Activated CD4-positive, alpha-beta T cell treated with anti-CD3 and anti-CD28 coated beads for 36 hours (primary cell): ENCODE data around the gene STYXL1. TPM values are rescaled to one million over a fixed set of nuclear protein-coding genes. Genes with fewer than 3 reads are reported as not detected.
"Not testable (repeated sequence)": the region's sequence is repeated elsewhere in the genome, so short reads cannot be mapped to it uniquely, and the experiment has no call there.

ENCODE experiments used
- ATAC-seq: fragments of 200-7000 bp; cut with Tn5 transposase; one replicate; pipeline ENCODE4 v1.10.0; 2021; ENCODE audit warnings: mild to moderate bottlenecking, moderate library complexity
- CTCF ChIA-PET: fragments of 350-600 bp; sonication (Branson Sonifier 250); formaldehyde crosslinking; loops from one replicate; lab custom pipeline; 2021; ENCODE audit warnings: antibody characterized with exemption; lab: Charles Lee
- POLR2A ChIA-PET: fragments of 350-600 bp; sonication (Branson Sonifier 250); formaldehyde crosslinking; loops from one replicate; lab custom pipeline; 2021; ENCODE audit warnings: antibody characterized with exemption, inconsistent platforms; lab: Charles Lee
- DNase-seq: peaks from one replicate; pipeline ENCODE4 v3.0.0-alpha.2; 2020
- H3K27ac Mint-ChIP-seq: one replicate; pipeline ENCODE4 v1.8.0; 2021; ENCODE audit warnings: mixed read lengths
- H3K27me3 Mint-ChIP-seq: one replicate; pipeline ENCODE4 v1.8.0; 2021; ENCODE audit warnings: mixed read lengths
- H3K36me3 Mint-ChIP-seq: one replicate; pipeline ENCODE4 v1.8.0; 2021; ENCODE audit warnings: low read depth, mixed read lengths
- H3K4me1 Mint-ChIP-seq: one replicate; pipeline ENCODE4 v1.8.0; 2021; ENCODE audit warnings: mixed read lengths
- H3K4me3 Mint-ChIP-seq: one replicate; pipeline ENCODE4 v1.8.0; 2021; ENCODE audit warnings: mild to moderate bottlenecking, moderate library complexity, mixed read lengths
- H3K9me3 Mint-ChIP-seq: one replicate; pipeline ENCODE4 v1.8.0; 2021; ENCODE audit warnings: low read depth, mixed read lengths
- intact Hi-C, 2 experiments: fragments of 100-400 bp; cut with DNase I in 1 of 2; cut with micrococcal nuclease in 1 of 2; formaldehyde crosslinking; loops; one replicate each; pipeline versions ENCODE4 v1.14.2 to v1.15.1; 2022 to 2024; cut with DNase I, micrococcal nuclease
- total RNA-seq, 2 experiments: library from RNA; stranded (reverse); gene quantifications; one replicate each; pipeline ENCODE4 v1.2.3, GENCODE V29; 2021

STYXL1 gene
- total RNA-seq, 2 experiments from 2014 or later: 47.5 to 50.5 TPM

- intact Hi-C loops: no loop called here
- peaks cover 32% of the 10 kb centered on the region for H3K36me3 Mint-ChIP-seq
These were observed 24.8 kb downstream of the STYXL1 start for GRCh38 chr7:76023002-76023401.

GRCh38 chr7:76022026-76022780, 25.6 kb downstream of the STYXL1 start:
- ChIA-PET CTCF (interaction anchor here (0.6 to 4.9 kb wide), 5 partner anchors 23 to 437 kb away, joined by 3 to 70 read pairs (median 3); no protein-coding TSS in a partner anchor), POLR2A (interaction anchor here (1.1 kb wide), 1 partner anchor 107 kb away, joined by 4 read pairs; no protein-coding TSS in a partner anchor)
- Mint-ChIP-seq H3K4me1 (peaks cover 8% of the 10 kb centered on the region), H3K4me3 (no peak overlapping the region), H3K27ac (no peak overlapping the region), H3K27me3 (no peaks in the 10 kb centered on the region), H3K9me3 (no peaks in the 10 kb centered on the region), H3K36me3 (peaks cover 36% of the 10 kb centered on the region)
- no peak for ATAC-seq
- no peak for DNase-seq
- intact Hi-C loops: no loop called here

More at GRCh38 chr7:76023002-76023401, 24.8 kb downstream of the STYXL1 start:
- no peaks in the 10 kb centered on the region for H3K27me3 Mint-ChIP-seq
- no peak overlapping the region for H3K27ac Mint-ChIP-seq
- ChIA-PET POLR2A (interaction anchor here (1.1 kb wide), 1 partner anchor 107 kb away, joined by 4 read pairs; no protein-coding TSS in a partner anchor), CTCF (interaction anchor here (0.6 kb wide), 1 partner anchor 24 kb away, joined by 3 read pairs; no protein-coding TSS in a partner anchor)
- H3K9me3 Mint-ChIP-seq: no peaks in the 10 kb centered on the region
- ATAC-seq (no peak), DNase-seq (no peak)
- no peak overlapping the region for H3K4me3 Mint-ChIP-seq
- peaks cover 8% of the 10 kb centered on the region for H3K4me1 Mint-ChIP-seq

GRCh38 chr7:76020031-76020714, 27.6 kb downstream of the STYXL1 start:
- intact Hi-C loops: loop anchor here (1.0 kb wide), 1 partner anchor 154 kb away; no protein-coding TSS in a partner anchor
- ATAC-seq (peak; percentile 82), DNase-seq (peak; percentile 84)
- no peaks in the 10 kb centered on the region for H3K9me3 Mint-ChIP-seq
- H3K27me3 Mint-ChIP-seq: no peaks in the 10 kb centered on the region
- ChIA-PET CTCF (interaction anchor here (0.6 to 4.9 kb wide), 28 partner anchors 9 to 485 kb away, joined by 3 to 70 read pairs (median 5); partner anchors contain the start of gene POR), POLR2A (no interaction called here)
- no peak overlapping the region for H3K4me3 Mint-ChIP-seq
- H3K27ac Mint-ChIP-seq: no peak overlapping the region
- peaks cover 8% of the 10 kb centered on the region for H3K4me1 Mint-ChIP-seq
- peaks cover 42% of the 10 kb centered on the region for H3K36me3 Mint-ChIP-seq

GRCh38 chr7:76018520-76018919, 29.3 kb downstream of the STYXL1 start:
- intact Hi-C loops, H3K9me3 Mint-ChIP-seq, H3K4me3 Mint-ChIP-seq, ATAC-seq, H3K27ac Mint-ChIP-seq, POLR2A ChIA-PET, DNase-seq, H3K27me3 Mint-ChIP-seq, H3K4me1 Mint-ChIP-seq: not testable (repeated sequence)
- peaks cover 44% of the 10 kb centered on the region for H3K36me3 Mint-ChIP-seq
- CTCF ChIA-PET: interaction anchor here (0.6 to 4.9 kb wide), 3 partner anchors 13 to 153 kb away, joined by 3 to 70 read pairs (median 4); no protein-coding TSS in a partner anchor

GRCh38 chr7:76016191-76016947, 31.4 kb downstream of the STYXL1 start:
- Mint-ChIP-seq H3K27ac (no peak overlapping the region), H3K9me3 (no peaks in the 10 kb centered on the region), H3K36me3 (peaks cover 47% of the 10 kb centered on the region), H3K4me1 (peaks cover 6% of the 10 kb centered on the region), H3K27me3 (no peaks in the 10 kb centered on the region), H3K4me3 (no peak overlapping the region)
- ATAC-seq (no peak), DNase-seq (no peak)
- POLR2A ChIA-PET: no interaction called here
- intact Hi-C loops: no loop called here
- CTCF ChIA-PET: no interaction called here

GRCh38 chr7:76011442-76011861, 36.3 kb downstream of the STYXL1 start:
- Mint-ChIP-seq H3K9me3 (no peaks in the 10 kb centered on the region), H3K27ac (no peak overlapping the region), H3K4me1 (peaks cover 34% of the 10 kb centered on the region), H3K27me3 (peaks cover 3% of the 10 kb centered on the region), H3K36me3 (peaks cover 38% of the 10 kb centered on the region), H3K4me3 (no peak overlapping the region)
- POLR2A ChIA-PET: interaction anchor here (0.6 kb wide), 1 partner anchor 95 kb away, joined by 3 read pairs; no protein-coding TSS in a partner anchor
- DNase-seq (no peak), ATAC-seq (no peak)
- CTCF ChIA-PET: interaction anchor here (0.6 to 5.3 kb wide), 2 partner anchors 9 to 256 kb away, joined by 3 to 29 read pairs; no protein-coding TSS in a partner anchor
- intact Hi-C loops: no loop called here

- ATAC-seq (no peak), DNase-seq (no peak)
- H3K36me3 Mint-ChIP-seq: peaks cover 37% of the 10 kb centered on the region
- H3K9me3 Mint-ChIP-seq: no peaks in the 10 kb centered on the region
- CTCF ChIA-PET: interaction anchor here (0.7 to 5.3 kb wide), 4 partner anchors 10 to 150 kb away, joined by 3 to 29 read pairs (median 3); no protein-coding TSS in a partner anchor
- H3K27ac Mint-ChIP-seq: peak overlapping the region; percentile 12
- no peak overlapping the region for H3K4me3 Mint-ChIP-seq
- intact Hi-C loops: loop anchor here (1.0 to 5.0 kb wide), 9 partner anchors 16 to 308 kb away; partner anchors contain the start of genes RHBDD2 (in 2 of the 2), TMEM120A (in 2 of the 2), MDH2 (in 1 of the 2) and POR (in 1 of the 2)
- H3K4me1 Mint-ChIP-seq: peaks cover 34% of the 10 kb centered on the region
- POLR2A ChIA-PET: interaction anchor here (1.0 kb wide), 2 partner anchors 12 to 94 kb away, joined by 3 read pairs; no protein-coding TSS in a partner anchor
- peaks cover 3% of the 10 kb centered on the region for H3K27me3 Mint-ChIP-seq
These were observed 37.9 kb downstream of the STYXL1 start for GRCh38 chr7:76009672-76010600.

GRCh38 chr7:76008156-76008687, 39.6 kb downstream of the STYXL1 start:
- Mint-ChIP-seq H3K27ac (no peak overlapping the region), H3K4me3 (peak overlapping the region; percentile 21), H3K36me3 (peaks cover 38% of the 10 kb centered on the region), H3K4me1 (peaks cover 34% of the 10 kb centered on the region), H3K27me3 (peaks cover 3% of the 10 kb centered on the region), H3K9me3 (no peaks in the 10 kb centered on the region)
- CTCF ChIA-PET: interaction anchor here (1.0 to 5.3 kb wide), 2 partner anchors 12 kb away, joined by 4 to 29 read pairs; no protein-coding TSS in a partner anchor
- intact Hi-C loops: loop anchor here (2.0 to 5.0 kb wide), 4 partner anchors 41 to 231 kb away; partner anchors contain the start of genes MDH2 (in 1 of the 2) and RHBDD2 (in 1 of the 2)
- ATAC-seq (peak; percentile 34), DNase-seq (peak; percentile 35)
- POLR2A ChIA-PET: interaction anchor here (0.7 kb wide), 1 partner anchor 65 kb away, joined by 3 read pairs; no protein-coding TSS in a partner anchor

GRCh38 chr7:76005004-76005403, 42.8 kb downstream of the STYXL1 start:
- ATAC-seq, POLR2A ChIA-PET, H3K27me3 Mint-ChIP-seq, H3K9me3 Mint-ChIP-seq, H3K4me3 Mint-ChIP-seq, H3K27ac Mint-ChIP-seq, DNase-seq: not testable (repeated sequence)
- intact Hi-C loops: loop anchor here in 1 of 2 experiments (5.0 kb wide), 2 partner anchors 128 to 228 kb away; partner anchors contain the start of gene RHBDD2
- Mint-ChIP-seq H3K36me3 (peaks cover 27% of the 10 kb centered on the region), H3K4me1 (peaks cover 20% of the 10 kb centered on the region)
- CTCF ChIA-PET: interaction anchor here (0.6 to 0.8 kb wide), 2 partner anchors 14 to 28 kb away, joined by 3 read pairs; no protein-coding TSS in a partner anchor
